ENCODE results near the gene DHRSX.
A peak's percentile ranks its signal among the peaks of the same experiment; 100 is the strongest.
"Not testable (repeated sequence)": the region's sequence is repeated elsewhere in the genome, so short reads cannot be mapped to it uniquely, and the experiment has no call there.

DHRSX gene

DNA sequence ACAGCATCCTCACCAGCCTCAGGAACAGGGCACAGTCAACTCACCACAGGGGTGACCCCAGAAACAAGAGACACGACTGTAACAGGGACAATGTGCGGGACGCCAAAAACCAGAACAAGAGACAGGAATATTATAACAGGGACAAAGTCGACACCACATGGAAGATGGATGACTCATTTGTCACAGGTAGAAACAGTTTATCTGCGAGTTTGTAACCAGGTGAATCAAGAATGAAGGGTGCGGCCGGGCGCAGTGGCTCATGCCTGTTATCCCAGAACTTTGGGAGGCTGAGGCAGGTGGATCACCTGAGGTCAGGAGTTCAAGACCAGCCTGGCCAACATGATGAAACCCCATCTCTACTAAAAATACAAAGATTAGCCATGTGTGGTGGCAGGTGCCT, 44.7 kb downstream of the DHRSX start:
- H3K36me3 ChIP-seq (ENCODE audit: insufficient read depth, low read length); H3K4me1 ChIP-seq (ENCODE audit: insufficient read depth, low read length); H3K9me3 ChIP-seq (ENCODE audit: control insufficient read depth, insufficient read depth, low read length); H3K9ac ChIP-seq (ENCODE audit: low read depth, low read length): not testable (repeated sequence)

DNA sequence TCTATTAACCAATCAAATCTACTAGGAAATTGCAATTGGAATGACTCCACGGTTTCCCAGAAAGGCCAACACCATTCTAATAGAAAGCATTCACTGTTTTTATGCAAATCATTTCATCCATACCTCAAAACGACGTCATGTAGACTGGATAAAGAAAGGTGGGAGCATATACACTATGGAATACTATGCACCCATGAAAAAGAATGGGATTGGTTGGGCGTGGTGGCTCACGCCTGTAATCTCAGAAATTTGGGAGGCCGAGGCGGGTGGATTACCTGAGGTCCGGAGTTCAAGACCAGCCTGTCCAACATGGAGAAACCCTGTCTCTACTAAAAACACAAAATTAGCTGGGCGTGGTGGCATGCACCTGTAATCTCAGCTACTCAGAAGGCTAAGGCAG, 46.2 kb downstream of the DHRSX start:
- H3K9ac ChIP-seq (ENCODE audit: low read depth, low read length); H3K9me3 ChIP-seq (ENCODE audit: control insufficient read depth, insufficient read depth, low read length); H3K36me3 ChIP-seq (ENCODE audit: insufficient read depth, low read length): not testable (repeated sequence)
- H3K4me1 ChIP-seq (ENCODE audit: insufficient read depth, low read length), result peaks cover 10% of the 10 kb centered on the region

DNA sequence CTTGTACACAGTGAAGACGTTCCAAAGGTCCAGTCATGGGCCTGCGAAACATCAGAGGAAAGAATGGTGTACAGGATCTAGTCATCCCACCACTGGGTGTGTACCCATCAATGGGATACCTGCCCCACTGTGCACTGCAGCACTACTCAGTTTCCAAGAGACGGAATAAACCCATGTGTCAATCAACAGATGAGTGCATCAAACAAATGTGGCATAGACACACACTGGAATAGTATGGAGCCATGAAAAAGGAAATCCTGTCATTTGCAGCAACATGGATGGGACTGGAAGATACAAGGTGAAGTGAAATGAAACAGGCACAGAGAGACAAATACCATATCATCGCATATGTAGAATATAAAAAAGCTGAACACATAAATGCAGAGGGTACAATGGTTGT, 48.0 kb downstream of the DHRSX start:
- no peak overlapping the region for H3K9ac ChIP-seq (ENCODE audit: low read depth, low read length)
- 0 out of 2 replicates have a peak, but pooled peaks cover 5% of the 10 kb centered on the region for H3K36me3 ChIP-seq (ENCODE audit: insufficient read depth, low read length)
- peaks cover 11% of the 10 kb centered on the region for H3K4me1 ChIP-seq (ENCODE audit: insufficient read depth, low read length)
- H3K9me3 ChIP-seq (ENCODE audit: control insufficient read depth, insufficient read depth, low read length), result no peaks in the 10 kb centered on the region; the same call in 1 of the 2 replicates

DNA sequence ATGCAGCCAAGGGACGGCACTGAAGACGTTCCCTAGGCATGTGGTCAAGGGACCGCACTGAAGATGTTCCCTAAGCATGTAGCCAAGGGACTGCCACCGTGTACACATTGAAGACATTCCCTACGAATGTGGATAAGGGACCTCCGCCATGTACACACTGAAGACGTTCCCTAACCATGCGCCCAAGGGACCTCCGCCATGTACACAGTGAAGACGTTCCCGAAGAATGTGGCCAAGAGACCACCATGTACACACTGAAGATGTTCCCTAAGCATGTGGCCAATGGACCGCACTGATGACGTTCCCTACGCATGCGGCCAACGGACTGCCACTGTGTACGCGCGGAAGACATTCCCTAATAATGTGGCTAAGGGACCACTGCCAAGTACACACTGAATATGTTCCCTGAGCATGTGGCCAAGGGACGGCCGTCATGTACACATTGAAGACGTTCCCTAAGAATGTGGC, 48.4 kb downstream of the DHRSX start:
- H3K4me1 ChIP-seq (ENCODE audit: insufficient read depth, low read length), result peaks cover 11% of the 10 kb centered on the region
- H3K9me3 ChIP-seq (ENCODE audit: control insufficient read depth, insufficient read depth, low read length), result no peaks in the 10 kb centered on the region; the same call in 1 of the 2 replicates
- H3K36me3 ChIP-seq (ENCODE audit: insufficient read depth, low read length), result 0 out of 2 replicates have a peak, but pooled peaks cover 5% of the 10 kb centered on the region
- H3K9ac ChIP-seq (ENCODE audit: low read depth, low read length), result no peak overlapping the region

DNA sequence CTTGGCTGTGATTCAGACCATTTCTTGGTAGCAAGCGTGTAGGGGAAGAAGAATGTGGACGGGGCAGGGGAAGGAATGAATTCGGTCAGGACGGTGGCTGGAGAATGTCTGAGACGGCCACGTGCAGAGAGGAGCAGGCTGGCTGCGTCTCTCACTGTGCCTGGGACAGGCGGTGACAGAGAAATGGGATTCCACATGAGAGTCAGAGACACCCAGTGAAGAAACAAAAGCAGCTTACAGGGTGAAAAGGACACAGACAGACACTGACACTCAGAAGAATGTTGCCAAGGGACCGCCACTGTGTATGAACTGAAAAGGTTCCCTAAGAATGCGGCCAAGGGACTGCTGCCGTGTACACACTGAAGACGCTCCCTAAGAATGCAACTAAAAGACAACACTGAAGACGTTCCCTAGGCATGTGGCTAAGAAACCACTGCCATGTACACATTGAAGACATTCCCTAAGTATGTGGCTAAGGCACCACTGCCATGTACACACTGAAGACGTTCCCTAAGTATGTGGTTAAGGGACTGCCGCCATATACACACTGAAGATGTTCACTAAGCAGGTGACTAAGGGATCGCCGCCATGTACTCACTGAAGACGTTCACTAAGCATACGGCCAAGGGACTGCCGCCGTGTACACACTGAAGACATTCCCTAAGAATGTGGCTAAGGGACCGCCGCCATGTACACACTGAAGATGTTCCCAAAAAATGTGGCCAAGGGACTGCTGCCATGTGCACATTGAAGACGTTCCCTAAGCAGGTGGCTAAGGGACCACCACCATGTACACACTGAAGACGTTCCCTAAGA, 49.1 kb downstream of the DHRSX start:
- Histone ChIP-seq H3K4me1 (ENCODE audit: insufficient read depth, low read length) (peaks cover 11% of the 10 kb centered on the region), H3K9me3 (ENCODE audit: control insufficient read depth, insufficient read depth, low read length) (no peaks in the 10 kb centered on the region; the same call in 1 of the 2 replicates), H3K9ac (ENCODE audit: low read depth, low read length) (peak overlapping the region; percentile 18; the same call in 1 of the 2 replicates), H3K36me3 (ENCODE audit: insufficient read depth, low read length) (0 out of 2 replicates have a peak, but pooled peaks cover 5% of the 10 kb centered on the region)

DNA sequence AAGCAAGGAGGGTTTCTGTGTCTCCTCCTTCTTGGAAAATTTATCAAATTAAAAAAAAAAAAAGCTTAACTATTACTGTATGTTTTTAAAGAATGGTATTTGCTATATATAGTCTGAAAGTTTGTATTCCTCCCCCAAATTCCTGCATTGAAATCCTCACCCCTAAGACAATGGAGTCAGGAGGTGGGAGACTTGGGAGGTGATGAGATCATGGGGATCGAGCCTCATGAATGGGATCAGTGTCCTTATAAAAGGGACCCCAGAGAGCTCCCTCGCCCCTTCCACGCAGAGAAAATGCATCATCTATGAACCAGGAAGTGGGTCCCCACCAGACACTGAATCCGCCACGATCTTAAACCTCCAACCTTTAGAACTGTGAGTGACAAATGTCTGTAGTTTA, 50.1 kb downstream of the DHRSX start:
- H3K4me1 ChIP-seq (ENCODE audit: insufficient read depth, low read length), result peaks cover 11% of the 10 kb centered on the region
- H3K36me3 ChIP-seq (ENCODE audit: insufficient read depth, low read length), result 0 out of 2 replicates have a peak, but pooled peaks cover 5% of the 10 kb centered on the region
- H3K9me3 ChIP-seq (ENCODE audit: control insufficient read depth, insufficient read depth, low read length), result no peaks in the 10 kb centered on the region; the same call in 1 of the 2 replicates
- H3K9ac ChIP-seq (ENCODE audit: low read depth, low read length), result peak overlapping the region; percentile 3; the same call in 1 of the 2 replicates

DNA sequence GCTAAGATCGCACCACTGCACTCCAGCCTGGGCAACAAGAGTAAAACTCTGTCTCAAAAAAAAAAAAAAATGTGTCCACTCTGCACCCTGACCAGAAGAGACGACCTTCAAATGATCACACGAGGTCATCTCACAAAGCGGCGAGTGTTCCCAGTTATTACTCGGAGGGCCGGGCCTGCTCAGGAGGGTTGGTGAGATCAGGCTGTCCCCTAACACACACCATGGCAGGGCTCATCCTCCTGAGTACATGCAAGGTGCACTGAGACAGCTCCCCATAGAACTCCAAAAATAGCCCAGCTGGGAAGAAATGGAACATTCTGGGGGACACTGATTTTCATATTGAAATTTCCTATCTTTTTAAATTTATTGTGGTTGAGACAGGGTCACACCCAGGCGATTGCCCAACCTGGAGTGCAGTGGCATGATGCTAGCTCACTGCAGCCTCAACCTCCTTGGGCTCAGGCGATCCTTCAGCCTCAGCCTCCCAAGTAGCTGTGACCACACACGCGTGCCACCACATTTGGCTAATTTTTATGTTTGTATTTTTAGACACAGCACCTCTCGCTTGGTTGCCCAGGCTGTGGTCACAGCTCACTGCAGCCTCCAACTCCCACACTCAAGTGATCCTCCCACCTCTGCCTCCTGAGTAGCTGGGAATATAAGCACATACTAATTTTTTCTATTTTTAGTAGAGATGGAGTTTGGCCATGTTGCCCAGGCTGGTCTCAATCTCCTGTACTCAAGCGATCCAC, 51.5 kb downstream of the DHRSX start:
- Histone ChIP-seq H3K9ac (ENCODE audit: low read depth, low read length) (no peak overlapping the region), H3K4me1 (ENCODE audit: insufficient read depth, low read length) (peaks cover 11% of the 10 kb centered on the region), H3K9me3 (ENCODE audit: control insufficient read depth, insufficient read depth, low read length) (no peaks in the 10 kb centered on the region; the same call in 1 of the 2 replicates), H3K36me3 (ENCODE audit: insufficient read depth, low read length) (0 out of 2 replicates have a peak, but pooled peaks cover 5% of the 10 kb centered on the region)

DNA sequence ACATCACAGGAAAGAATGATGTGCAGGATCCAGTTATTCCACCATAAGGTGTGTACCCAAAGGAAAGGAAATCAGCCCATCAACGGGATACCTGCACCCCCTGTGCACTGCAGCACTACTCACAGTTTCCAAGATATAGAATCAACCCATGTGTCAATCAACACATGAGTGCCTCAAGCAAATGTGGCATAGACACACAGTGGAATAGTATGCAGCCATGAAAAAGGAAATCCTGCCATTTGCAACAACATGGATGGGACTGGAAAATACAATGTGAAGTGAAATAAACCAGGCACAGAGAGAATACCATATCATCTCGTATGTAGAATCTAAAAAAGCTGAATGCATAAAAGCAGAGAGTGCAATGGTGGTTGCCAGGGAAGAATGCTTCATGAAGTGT, 53.3 kb downstream of the DHRSX start:
- Histone ChIP-seq H3K9ac (ENCODE audit: low read depth, low read length) (no peak overlapping the region), H3K9me3 (ENCODE audit: control insufficient read depth, insufficient read depth, low read length) (no peaks in the 10 kb centered on the region), H3K4me1 (ENCODE audit: insufficient read depth, low read length) (peaks cover 11% of the 10 kb centered on the region), H3K36me3 (ENCODE audit: insufficient read depth, low read length) (no peaks in the 10 kb centered on the region)

DNA sequence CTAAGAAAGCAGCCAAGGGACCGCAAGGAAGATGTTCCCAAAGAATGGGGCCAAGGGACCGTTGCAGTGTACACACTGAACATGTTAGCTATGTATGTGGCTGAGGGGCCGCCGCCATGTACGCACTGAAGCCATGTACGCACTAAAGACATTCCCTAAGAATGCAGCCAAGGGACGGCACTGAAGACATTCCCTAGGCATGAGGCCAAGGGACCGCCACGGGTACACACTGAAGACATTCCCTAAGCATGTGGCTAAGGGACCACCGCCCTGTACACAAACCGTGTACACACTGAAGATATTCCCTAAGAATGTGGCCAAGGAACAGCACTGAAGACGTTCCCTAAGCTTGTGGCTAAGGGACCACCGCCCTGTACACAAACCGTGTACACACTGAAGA, 54.0 kb downstream of the DHRSX start:
- no peaks in the 10 kb centered on the region for H3K36me3 ChIP-seq (ENCODE audit: insufficient read depth, low read length)
- H3K9me3 ChIP-seq (ENCODE audit: control insufficient read depth, insufficient read depth, low read length), result no peaks in the 10 kb centered on the region

DNA sequence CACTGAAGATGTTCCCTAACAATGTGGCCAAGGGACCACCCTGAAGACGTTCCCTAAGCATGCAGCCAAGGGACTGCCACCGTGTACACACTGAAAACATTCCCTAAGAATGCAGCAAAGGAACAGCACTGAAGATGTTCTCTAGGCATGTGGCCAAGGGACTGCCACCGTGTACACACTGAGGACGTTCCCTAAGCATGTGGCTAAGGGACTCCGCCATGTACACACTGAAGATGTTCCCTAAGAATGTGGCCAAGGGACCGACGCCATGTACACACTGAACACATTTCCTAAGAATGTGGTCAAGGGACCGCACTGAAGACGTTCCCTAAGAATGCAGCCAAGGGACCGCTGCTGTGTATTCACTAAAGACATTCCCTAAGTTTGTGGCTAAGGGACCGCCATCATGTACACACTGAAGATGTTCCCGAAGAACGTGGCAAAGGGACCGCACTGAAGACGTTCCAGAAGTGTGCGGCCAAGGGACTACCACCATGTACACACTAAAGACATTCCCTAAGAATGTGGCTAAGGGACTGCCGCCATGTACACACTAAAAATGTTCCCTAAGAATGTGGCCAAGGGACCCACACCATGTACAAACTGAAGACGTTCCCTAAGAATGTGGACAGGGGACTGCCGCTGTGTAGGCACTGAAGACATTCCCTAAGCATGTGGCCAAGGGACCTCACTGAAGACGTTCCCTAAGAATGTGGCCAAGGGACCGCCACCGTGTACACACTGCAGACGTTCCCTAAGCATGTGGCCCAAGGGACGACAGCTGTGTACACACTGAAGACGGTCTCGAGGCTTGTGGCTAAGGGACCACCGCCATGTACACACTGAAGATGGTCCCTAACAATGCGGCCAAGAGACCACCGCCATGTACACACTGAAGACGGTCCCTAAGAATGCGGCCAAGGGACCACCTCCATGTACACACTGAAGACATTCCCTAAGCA, 54.8 kb downstream of the DHRSX start:
- Histone ChIP-seq H3K9me3 (ENCODE audit: control insufficient read depth, insufficient read depth, low read length) (no peaks in the 10 kb centered on the region), H3K9ac (ENCODE audit: low read depth, low read length) (no peak overlapping the region), H3K4me1 (ENCODE audit: insufficient read depth, low read length) (peaks cover 11% of the 10 kb centered on the region), H3K36me3 (ENCODE audit: insufficient read depth, low read length) (peaks cover 3% of the 10 kb centered on the region; the same call in 1 of the 2 replicates)

More for the DNA sequence above, 54.0 kb downstream of the DHRSX start:
- H3K4me1 ChIP-seq (ENCODE audit: insufficient read depth, low read length), result peaks cover 11% of the 10 kb centered on the region
- H3K9ac ChIP-seq (ENCODE audit: low read depth, low read length), result no peak overlapping the region

DNA sequence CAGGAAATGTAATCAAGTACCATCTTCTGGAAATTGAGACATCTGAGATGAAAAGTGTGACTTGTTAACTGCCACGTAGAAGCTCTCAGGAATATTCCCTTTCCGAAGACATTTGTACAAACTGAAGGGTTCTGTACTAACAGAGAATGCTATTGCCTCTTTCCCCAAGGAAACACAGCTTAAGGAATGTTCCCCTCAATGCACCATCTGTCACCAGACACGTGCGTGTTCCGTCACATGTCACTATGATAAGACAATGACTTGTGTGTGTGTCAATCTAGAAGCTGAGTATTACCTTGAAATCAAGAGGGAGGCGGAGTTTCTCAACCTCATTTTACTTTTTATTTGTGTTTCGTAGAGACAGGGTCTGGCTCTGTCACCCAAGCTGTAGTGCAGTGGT, 58.1 kb downstream of the DHRSX start:
- Histone ChIP-seq H3K9ac (ENCODE audit: low read depth, low read length) (no peak overlapping the region), H3K36me3 (ENCODE audit: insufficient read depth, low read length) (peaks cover 11% of the 10 kb centered on the region)

DNA sequence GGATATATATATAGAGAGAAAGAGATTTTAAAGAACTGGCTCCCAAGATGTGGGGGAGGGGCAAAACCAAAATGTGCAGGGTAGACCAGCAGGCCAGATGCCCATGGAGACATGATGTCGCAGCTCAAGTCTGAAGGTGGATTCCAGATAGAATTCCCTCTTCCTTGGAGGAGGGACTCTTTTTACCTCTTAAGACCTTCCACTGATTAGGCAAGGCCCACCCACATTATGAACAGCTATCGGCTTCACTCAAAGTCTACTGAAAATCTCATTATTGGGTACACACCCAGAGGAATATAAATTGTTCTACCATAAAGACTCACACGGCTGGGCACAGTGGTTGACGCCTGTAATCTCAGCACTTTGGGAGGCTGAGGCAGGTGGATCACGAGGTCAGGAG, 59.3 kb downstream of the DHRSX start:
- Histone ChIP-seq H3K36me3 (ENCODE audit: insufficient read depth, low read length) (peaks cover 11% of the 10 kb centered on the region), H3K4me1 (ENCODE audit: insufficient read depth, low read length) (no peaks in the 10 kb centered on the region), H3K9ac (ENCODE audit: low read depth, low read length) (no peak overlapping the region), H3K9me3 (ENCODE audit: control insufficient read depth, insufficient read depth, low read length) (peaks cover 14% of the 10 kb centered on the region)

More for the DNA sequence above, 58.1 kb downstream of the DHRSX start:
- Histone ChIP-seq H3K9me3 (ENCODE audit: control insufficient read depth, insufficient read depth, low read length) (peaks cover 14% of the 10 kb centered on the region), H3K4me1 (ENCODE audit: insufficient read depth, low read length) (no peaks in the 10 kb centered on the region)

DNA sequence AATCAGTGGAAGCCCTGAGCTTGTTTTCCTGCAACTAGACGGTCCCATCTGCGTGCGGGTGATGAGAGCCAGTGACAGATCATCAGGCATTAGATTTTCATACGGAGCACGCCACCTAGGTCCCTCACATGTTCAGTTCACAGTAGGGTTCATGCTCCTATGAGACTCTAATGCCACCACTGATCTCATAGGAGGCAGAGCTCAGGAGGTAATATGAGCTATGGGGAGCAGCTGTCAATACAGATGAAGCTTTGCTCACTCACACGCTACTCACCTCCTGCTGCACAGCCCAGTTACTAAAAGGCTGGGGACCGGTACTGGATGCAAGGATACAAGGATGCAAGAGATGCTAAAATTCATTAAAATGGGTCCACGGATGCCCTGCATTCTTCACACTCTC, 61.2 kb downstream of the DHRSX start:
- Histone ChIP-seq H3K9me3 (ENCODE audit: control insufficient read depth, insufficient read depth, low read length) (peaks cover 14% of the 10 kb centered on the region), H3K36me3 (ENCODE audit: insufficient read depth, low read length) (peaks cover 11% of the 10 kb centered on the region), H3K4me1 (ENCODE audit: insufficient read depth, low read length) (no peaks in the 10 kb centered on the region), H3K9ac (ENCODE audit: low read depth, low read length) (no peak overlapping the region)

DNA sequence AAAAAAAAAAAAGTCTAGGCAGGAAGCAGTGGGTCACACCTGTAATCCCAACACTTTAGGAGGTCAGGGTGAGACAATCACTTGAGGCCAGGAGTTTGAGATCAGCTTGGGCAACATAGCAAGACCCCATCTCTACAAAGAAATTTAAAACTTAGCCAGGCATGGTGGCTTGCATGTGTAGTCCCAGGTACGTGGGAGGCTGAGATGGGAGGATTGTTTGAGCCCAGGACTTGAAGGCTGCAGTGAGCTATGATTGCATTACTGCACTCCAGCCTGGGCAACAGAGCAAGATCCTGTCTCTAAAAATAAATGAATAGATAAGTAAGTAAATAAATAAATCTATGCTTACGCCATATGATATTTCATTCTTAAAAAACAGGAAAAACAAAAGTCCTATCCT, 65.3 kb downstream of the DHRSX start:
- H3K4me1 ChIP-seq (ENCODE audit: insufficient read depth, low read length), result no peaks in the 10 kb centered on the region
- H3K9me3 ChIP-seq (ENCODE audit: control insufficient read depth, insufficient read depth, low read length), result peaks cover 12% of the 10 kb centered on the region
- H3K9ac ChIP-seq (ENCODE audit: low read depth, low read length), result no peak overlapping the region
- peaks cover 8% of the 10 kb centered on the region for H3K36me3 ChIP-seq (ENCODE audit: insufficient read depth, low read length)

All from ES-I3 (cell line).